GM12891 (cell line): ENCODE results near the gene CALM1.

ENCODE experiments used
- DNase-seq: peaks from one replicate; pipeline ENCODE4 v3.0.0; 2011; ENCODE audit warnings: low spot score; ENCODE audit not compliant: insufficient read length
- FAIRE-seq: peaks from 2 replicates; lab custom pipeline; 2011; peaks lifted over from hg19 to GRCh38; lab: Jason Lieb, UNC
- PAX5 ChIP-seq: IDR thresholded peaks from 2 replicates; pipeline ENCODE4 v1.6.1; 2011; ENCODE audit warnings: low read length, moderate library complexity, mild to moderate bottlenecking; ENCODE audit not compliant: insufficient read depth, severe bottlenecking
- POLR2A ChIP-seq: IDR thresholded peaks from 2 replicates; pipeline ENCODE4 v1.6.1; 2011; ENCODE audit warnings: low read depth, low read length, control low read depth
- POLR2AphosphoS5 ChIP-seq: IDR thresholded peaks from 2 replicates; pipeline ENCODE4 v1.6.1; 2011; ENCODE audit warnings: low read depth, low read length, control low read depth
- POU2F2 ChIP-seq: IDR thresholded peaks from 2 replicates; pipeline ENCODE4 v1.6.1; 2011; ENCODE audit warnings: low read depth, mild to moderate bottlenecking, control low read depth, low read length, moderate library complexity
- SPI1 ChIP-seq: IDR thresholded peaks from 2 replicates; pipeline ENCODE4 v1.6.1; 2011; ENCODE audit warnings: low read depth, low read length, control low read depth
- TAF1 ChIP-seq: IDR thresholded peaks from 2 replicates; pipeline ENCODE4 v1.6.1; 2011; ENCODE audit warnings: low read depth, low read length, control low read depth

CALM1 gene

GRCh38 chr14:90457186-90457585, 60.4 kb downstream of the CALM1 start:
- DNase-seq: no peak
- TF ChIP-seq TAF1 (no peak), SPI1 (no peak), PAX5 (no peak), POLR2AphosphoS5 (no peak), POU2F2 (no peak), POLR2A (no peak)
- FAIRE-seq: no peak
